GM12878 (cell line): Measurements from ENCODE around the gene NIPAL3.

Experiments used
- CTCF ChIP-seq, 3 experiments: IDR thresholded peaks in 2 of 3; conservative IDR thresholded peaks in 1 of 3; 2 replicates each; pipeline ENCODE4 v1.5.1; 2011; ENCODE audit warnings: low read depth in 3 of 3, low read length in 3 of 3, mild to moderate bottlenecking in 3 of 3, control low read depth in 2 of 3, moderate library complexity in 2 of 3, inconsistent platforms in 1 of 3, mixed read lengths in 1 of 3; ENCODE audit not compliant: control insufficient read depth in 2 of 3, insufficient read depth in 1 of 3; ENCODE audit errors: extremely low read depth in 1 of 3
- SIN3A ChIP-seq: IDR thresholded peaks from 2 replicates; pipeline ENCODE4 v1.6.1; 2012; ENCODE audit warnings: low read depth, low read length, improper control_type of control experiment
- TAF1 ChIP-seq: IDR thresholded peaks from 2 replicates; pipeline ENCODE4 v1.6.1; 2011; ENCODE audit warnings: mild to moderate bottlenecking, low read depth, low read length, borderline replicate concordance

GRCh38 chr1:24505816-24506215, 90.2 kb downstream of the NIPAL3 start:
- TF ChIP-seq SIN3A, result no peak
- no peak for TF ChIP-seq TAF1
- TF ChIP-seq CTCF (IDR thresholded peaks at IDR 0.05 in 2 of 3, conservative IDR thresholded peaks at IDR 0.05 in 1 of 3; ENCODE audit: control insufficient read depth in 2 of 3, extremely low read depth in 1 of 3, insufficient read depth in 1 of 3, low read depth in 3 of 3, low read length in 3 of 3), result no peak
